Measurements from ENCODE around the gene LCN10. TPM values are rescaled to one million over a fixed set of nuclear protein-coding genes. Genes with fewer than 3 reads are reported as not detected.

LCN10 gene
- total and polyA plus RNA-seq, 2 of the 13 experiments (the other 11 are each of a cell fraction or from before 2014, with no cell fraction given), result 0.53 to 0.61 TPM

- TF ChIP-seq SOX13 (IDR thresholded peaks at IDR 0.05) (no peak), SOX13 (CRISPR knock-in tag; conservative IDR thresholded peaks at IDR 0.05 in 1 of 2, IDR thresholded peaks at IDR 0.05 in 1 of 2) (no peak; a peak in 1 of 4 replicates), ZSCAN12 (CRISPR knock-in tag; IDR thresholded peaks at IDR 0.05) (no peak), RNF219 (CRISPR knock-in tag; IDR thresholded peaks at IDR 0.05) (no peak), RBM39 (IDR thresholded peaks at IDR 0.05; ENCODE audit: low read depth, low read length, poor library complexity, severe bottlenecking) (no peak), HOXA7 (CRISPR knock-in tag; IDR thresholded peaks at IDR 0.05) (no peak), EHMT2 (IDR thresholded peaks at IDR 0.05; ENCODE audit: borderline replicate concordance, low read depth, low read length) (no peak), ZNF629 (CRISPR knock-in tag; conservative IDR thresholded peaks at IDR 0.05) (no peak), ZNF644 (CRISPR knock-in tag; IDR thresholded peaks at IDR 0.05; ENCODE audit: low read depth) (no peak), KAT7 (CRISPR knock-in tag; IDR thresholded peaks at IDR 0.05; ENCODE audit: borderline replicate concordance) (no peak), ZNF414 (CRISPR knock-in tag; IDR thresholded peaks at IDR 0.05) (no peak), PRPF4 (IDR thresholded peaks at IDR 0.05; ENCODE audit: low read depth, low read length, poor library complexity, severe bottlenecking) (no peak), ZNF558 (CRISPR knock-in tag; IDR thresholded peaks at IDR 0.05; ENCODE audit: borderline replicate concordance) (no peak; the same call in 1 of the 2 replicates), ZSCAN22 (CRISPR knock-in tag; IDR thresholded peaks at IDR 0.05) (no peak), ZNF234 (CRISPR knock-in tag; conservative IDR thresholded peaks at IDR 0.05) (no peak), DMAP1 (CRISPR knock-in tag; IDR thresholded peaks at IDR 0.05) (no peak), FOXO1 (CRISPR knock-in tag; IDR thresholded peaks at IDR 0.05) (no peak; the same call in 1 of the 2 replicates), TAF1 (CRISPR knock-in tag; IDR thresholded peaks at IDR 0.05) (no peak), ZNF333 (CRISPR knock-in tag; IDR thresholded peaks at IDR 0.05; ENCODE audit: borderline replicate concordance) (no peak), ZNF44 (CRISPR knock-in tag; IDR thresholded peaks at IDR 0.05) (no peak), HDAC1 (CRISPR knock-in tag; IDR thresholded peaks at IDR 0.05) (peak; percentile 56; the same call in 1 of the 2 replicates), ZNF546 (CRISPR knock-in tag; conservative IDR thresholded peaks at IDR 0.05) (no peak; the same call in 1 of the 2 replicates), ELK4 (CRISPR knock-in tag; IDR thresholded peaks at IDR 0.05; ENCODE audit: borderline replicate concordance) (no peak), ZSCAN9 (CRISPR knock-in tag; IDR thresholded peaks at IDR 0.05; ENCODE audit: borderline replicate concordance) (no peak), CENPT (CRISPR knock-in tag; IDR thresholded peaks at IDR 0.05; ENCODE audit: low read depth) (no peak), PHF5A (CRISPR knock-in tag; IDR thresholded peaks at IDR 0.05; ENCODE audit: low read depth, unreplicated experiment) (no peak), JUNB (CRISPR knock-in tag; IDR thresholded peaks at IDR 0.05; ENCODE audit: borderline replicate concordance) (no peak), BORCS8-MEF2B (CRISPR knock-in tag; IDR thresholded peaks at IDR 0.05) (no peak), ZNF850 (CRISPR knock-in tag; conservative IDR thresholded peaks at IDR 0.05) (no peak)
These were observed 45.1 kb upstream of the LCN10 start (continued) for GRCh38 chr9:136787690-136788400.
